AG08396 (cell line): ENCODE measurements around the gene LSMEM2.
A peak's percentile ranks its signal among the peaks of the same experiment; 100 is the strongest.
"Not testable (repeated sequence)": the region's sequence is repeated elsewhere in the genome, so short reads cannot be mapped to it uniquely, and the experiment has no call there.

Experiments
- DNase-seq: peaks from one replicate; pipeline ENCODE4 v3.0.0; 2012; ENCODE audit warnings: low spot score, mixed read lengths

The LSMEM2 gene

DNA sequence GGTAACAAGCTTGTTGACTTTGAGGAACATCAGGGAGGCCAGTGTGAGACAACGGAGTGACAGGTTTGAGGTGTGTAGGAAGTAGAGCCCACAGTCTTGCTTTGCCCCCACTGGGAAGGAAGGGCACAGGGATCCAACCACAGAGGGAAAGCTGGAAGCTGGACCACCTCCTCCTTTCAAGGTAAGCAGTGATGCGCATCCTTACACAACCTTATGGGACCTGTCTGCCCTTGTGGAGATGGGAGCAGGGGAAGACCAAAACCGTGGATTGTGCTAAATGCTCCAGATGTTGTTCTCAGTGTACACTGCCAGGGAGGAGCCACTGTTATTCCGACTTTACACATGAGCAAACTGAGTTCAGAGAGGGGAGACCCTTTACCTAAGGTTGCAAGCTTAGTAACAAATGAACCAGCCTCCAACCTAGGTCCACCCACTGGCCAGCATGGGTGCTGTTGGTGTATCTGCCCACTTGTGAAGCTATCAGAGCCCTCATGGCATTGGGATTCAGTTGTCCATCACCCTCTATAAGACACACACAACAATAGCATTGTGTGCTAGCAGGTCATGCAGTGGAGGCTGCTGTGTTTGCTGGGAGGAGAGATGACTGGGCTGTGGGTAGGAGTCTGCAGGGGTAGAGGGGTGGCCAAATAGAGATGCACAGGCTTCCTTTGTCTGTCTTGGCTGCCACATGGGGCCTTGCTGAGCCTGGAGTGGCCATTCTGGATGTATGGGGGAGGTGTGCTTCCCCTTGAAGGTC, 586 bp upstream of the LSMEM2 start:
- DNase-seq = no peak

DNA sequence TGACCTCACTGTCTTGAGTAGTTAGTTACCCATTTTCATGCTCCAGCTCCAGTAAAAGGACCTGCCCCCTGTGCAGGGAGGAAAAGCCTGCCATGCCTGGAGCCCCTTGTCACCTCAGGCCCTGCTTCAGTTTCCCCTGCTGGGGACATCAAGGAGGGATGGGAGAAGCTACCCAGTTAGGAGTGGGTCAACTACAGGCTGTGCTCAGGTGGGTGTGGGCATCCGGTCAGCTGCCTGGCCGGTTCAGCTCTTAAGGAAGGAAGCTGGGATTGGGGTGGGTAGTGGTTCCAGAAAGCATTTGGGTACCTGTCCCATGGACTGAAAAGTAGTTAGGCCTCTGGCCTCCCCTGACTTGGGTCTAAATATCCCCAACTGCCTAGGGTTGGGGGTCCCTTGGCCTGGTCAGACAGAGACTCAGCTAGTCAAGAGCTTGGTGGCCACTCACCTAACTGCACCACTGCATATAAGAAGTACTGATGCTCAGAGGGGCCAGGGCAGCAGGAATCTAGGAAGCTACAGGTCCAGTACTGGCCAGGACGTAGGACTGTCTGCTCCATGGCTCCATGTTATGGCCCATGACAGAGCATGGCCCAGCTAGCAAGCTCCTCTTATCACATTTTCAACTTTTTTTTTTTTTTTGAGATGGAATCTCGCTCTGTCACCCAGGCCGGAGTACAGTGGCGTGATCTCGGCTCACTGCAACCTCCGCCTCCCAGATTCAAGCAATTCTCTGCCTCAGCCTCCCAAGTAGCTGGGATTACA, 549 bp downstream of the LSMEM2 start:
- DNase-seq = no peak

DNA sequence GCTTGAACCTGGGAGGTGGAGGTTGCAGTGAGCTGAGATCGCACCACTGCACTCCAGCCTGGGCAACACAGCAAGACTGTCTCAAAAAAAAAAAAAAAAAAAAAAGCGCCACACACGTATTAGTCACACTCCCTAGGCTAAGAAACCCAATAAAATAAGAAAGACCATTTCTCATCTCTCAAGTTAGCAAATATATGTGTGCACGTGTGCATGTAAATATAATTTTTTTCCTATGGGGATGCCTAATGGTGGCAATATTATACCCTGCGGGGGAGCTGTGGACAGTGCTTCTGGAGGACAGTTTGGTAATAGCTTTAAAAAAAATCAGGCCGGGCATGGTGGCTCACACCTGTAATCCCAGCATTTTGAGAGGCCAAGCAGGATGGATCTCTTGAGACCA, 5.2 kb downstream of the LSMEM2 start:
- DNase-seq = not testable (repeated sequence)

DNA sequence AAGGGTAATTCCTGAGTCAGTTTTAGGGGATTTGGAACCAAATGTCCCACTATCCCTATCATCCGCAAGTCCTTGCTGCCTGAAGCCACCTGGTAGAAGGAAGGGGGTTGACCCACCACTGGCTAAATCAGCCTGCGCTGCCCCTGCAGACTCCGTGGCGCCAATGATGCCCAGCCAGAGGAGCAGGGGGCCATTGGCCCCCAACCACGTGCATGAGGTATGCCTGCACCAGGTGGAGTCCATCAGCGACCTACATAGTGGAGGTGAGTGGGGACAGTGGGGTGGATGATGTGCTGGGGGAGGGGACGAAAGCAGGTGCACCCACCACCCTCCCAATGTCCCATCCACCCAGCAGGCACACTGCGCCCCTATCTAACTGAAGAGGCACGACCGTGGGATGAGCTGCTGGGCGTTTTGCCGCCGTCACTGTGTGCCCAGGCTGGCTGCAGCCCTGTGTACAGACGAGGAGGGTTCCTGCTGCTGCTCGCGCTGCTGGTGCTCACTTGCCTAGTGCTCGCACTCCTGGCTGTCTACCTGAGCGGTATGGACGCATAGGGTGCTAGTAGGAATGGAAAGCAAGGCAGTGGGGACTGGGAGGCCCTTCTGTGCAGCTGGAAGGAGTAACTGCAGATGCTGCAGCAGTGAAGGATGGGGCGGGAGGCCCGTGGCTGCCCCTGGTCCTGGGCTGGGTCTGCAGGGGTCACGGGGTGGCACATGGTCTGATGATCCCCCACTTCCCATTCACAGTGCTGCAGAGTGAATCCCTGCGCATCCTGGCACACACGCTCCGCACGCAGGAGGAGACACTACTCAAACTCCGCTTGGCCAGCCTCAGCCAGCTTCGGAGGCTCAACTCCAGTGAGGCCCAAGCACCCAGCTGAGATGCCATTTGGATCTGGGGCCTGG, 7.7 kb downstream of the LSMEM2 start:
- no peak for DNase-seq

DNA sequence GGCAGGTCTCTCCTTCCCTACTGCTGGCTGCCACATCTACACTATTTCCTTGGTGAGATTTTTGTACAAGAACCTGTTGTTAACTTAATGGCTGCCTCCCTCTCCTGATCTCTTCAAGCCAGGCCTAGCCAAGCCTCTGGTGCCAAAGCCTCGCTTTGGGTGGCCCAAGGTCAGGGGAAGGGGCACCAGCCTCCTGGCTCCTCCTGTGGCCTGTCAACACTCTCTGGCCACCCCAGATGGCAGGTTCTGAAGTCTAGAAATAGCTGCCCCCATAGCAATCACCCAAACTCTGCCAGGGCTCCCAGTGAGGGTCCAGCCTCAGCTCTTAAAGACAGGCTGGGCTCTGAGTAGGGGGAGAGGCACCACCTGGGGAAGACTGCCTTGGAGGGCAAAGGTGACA, 8.4 kb downstream of the LSMEM2 start:
- DNase-seq = no peak

DNA sequence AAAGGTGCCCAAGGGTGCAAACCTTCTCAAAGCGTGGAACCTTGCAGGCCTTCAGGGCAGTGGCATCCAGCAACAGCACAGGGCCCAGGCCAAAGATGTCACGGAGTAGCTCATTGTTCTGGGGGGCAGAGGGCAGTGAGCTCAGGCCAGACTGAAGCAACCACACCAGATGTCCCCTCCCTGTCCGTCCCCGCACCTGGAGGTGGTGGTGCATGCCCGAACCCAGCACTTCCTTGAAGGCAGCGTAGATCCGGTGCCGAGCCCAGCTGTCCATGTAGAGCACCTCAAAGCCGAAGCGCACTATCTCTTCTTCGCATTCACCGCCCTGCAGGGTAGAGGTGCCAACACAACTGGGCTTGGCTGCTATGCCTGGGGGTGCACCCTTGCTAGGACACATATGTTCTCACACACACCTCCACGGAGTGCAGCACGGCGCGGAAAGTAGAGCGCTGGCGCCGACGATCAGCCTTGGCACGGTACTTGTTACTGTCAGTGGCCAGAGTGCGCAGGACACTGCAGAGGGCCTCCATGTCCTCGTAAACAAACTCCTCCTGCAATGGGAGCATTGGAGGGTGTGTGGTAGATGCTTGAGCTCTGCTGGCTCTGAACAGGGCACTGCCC, 9.6 kb downstream of the LSMEM2 start:
- no peak for DNase-seq

DNA sequence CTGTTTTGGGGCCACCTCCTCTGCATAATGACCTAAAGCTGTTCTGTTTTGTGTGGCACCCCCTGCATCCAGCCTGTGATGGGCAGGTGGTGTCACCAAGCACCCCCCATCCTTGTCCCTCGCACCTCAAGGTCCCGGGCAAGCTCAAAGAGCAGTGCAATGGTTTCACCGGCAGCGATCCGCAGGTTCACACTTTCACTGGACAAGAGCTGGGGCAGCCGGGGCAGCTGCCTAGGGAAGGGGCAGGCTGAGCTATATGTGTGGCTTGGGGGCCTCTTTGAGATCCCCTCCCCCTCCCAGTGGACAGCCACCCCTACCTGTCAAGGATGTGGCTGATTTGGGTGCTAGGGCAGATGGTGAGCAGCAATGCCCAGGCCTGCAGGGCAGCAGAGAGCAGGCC, 10.2 kb downstream of the LSMEM2 start:
- DNase-seq = no peak

DNA sequence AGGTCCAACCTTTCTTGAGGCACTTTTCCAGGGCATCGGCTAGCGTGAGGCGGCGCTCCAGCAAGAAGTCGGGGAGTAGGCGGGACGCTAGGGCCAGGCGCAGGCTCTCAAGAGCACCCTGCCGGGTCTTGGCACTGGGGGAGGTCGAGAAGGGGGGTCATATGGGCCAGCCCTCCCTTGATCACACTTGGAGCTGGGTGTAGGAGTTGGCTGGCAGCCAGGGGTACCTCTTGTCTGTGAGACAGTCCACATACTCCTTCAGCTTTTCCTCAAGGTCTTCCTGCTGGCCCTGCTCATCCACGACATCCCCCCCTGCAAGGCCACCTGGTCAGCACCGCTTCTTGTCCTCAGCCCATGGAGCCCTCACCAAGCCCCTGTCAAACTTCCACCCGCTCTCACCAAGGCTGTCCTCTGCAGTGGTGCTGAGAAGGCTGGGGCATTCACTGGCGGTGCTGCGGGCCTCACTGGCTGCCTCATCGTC, 11.3 kb downstream of the LSMEM2 start:
- DNase-seq = no peak

DNA sequence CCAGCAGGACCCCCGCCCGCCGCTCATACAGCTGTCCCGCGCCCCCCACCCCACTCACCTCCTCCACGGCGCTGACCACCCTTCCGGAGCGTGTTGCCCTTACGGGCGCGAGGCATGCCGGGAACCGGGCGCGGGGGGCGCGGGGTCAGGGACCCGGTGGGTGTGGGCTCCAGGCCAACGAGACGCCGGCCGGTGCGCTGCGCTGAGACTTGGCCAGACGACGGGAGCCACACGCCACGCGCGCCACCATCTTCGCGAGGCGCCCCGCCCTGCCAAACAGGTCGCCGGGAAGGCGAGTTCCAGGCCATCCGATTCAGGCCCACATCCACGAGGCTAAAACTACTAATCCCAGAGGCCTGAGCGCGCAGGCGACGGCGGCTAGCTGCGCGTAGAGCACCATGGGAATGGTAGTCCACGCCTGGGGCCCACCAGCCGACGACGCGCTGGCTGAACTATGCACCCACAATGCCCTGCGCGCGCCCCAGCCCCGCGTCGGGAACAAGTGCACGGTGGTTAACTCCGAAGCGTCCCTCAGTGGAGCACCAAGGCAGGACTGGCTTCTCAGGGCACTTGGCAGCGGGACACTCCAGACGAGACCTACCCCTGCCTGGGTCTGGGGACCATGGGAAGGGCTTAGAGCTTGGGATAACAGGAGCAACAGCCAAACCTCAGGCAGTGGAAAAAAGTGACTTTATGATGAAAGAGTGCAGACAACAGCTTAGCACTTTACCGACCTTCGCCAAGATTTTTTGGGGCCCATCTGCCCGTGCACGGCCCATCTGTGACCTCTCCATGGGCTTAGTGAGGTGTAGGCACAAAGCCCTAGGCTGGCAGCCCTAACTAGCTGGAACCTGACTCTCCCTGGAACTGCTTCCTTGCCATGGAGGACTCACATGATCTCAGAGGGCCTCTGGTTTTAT, 13.5 kb downstream of the LSMEM2 start, which contains the start of gene IFRD2:
Gene IFRD2, minus strand, starts transcription at position 271 of the 920 bp plus-strand sequence. Its CDS starts 155 bp downstream, at position 116.
- DNase-seq = peak; percentile 97

DNA sequence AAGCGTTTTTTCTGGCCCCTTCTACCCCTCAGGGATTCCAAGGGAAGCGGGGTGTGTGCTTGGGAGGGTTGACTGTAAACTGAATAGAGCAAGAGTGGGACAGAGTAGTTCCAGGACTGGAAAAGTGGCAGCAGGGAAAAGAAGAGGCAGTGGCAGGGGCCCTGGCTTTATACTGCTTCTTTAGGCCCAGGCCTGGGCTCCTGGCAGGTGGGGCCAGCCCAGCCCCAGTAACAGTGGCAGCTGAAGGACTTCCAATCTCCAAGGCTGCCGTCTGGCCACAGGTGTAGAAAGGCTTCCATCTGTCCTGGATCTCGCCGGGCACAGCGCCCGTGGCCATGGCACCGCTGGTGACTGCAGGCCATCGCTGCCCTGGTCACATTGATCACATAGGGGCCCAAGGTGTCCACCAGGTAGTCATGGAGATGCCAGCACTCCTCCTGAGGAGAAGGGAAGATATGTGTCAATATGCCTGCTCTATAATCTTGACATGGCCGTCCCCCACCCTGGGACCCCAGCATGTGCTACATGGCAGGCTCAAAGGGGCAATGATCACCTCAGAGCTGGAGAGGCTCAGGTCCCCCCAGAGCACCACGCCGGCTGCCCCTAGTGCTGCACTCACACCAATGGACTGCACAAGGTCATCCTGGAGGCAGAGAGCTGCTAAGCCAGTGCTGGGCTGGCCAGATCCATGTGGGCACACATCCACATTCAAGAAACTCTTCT, 14.4 kb downstream of the LSMEM2 start:
- DNase-seq = no peak

DNA sequence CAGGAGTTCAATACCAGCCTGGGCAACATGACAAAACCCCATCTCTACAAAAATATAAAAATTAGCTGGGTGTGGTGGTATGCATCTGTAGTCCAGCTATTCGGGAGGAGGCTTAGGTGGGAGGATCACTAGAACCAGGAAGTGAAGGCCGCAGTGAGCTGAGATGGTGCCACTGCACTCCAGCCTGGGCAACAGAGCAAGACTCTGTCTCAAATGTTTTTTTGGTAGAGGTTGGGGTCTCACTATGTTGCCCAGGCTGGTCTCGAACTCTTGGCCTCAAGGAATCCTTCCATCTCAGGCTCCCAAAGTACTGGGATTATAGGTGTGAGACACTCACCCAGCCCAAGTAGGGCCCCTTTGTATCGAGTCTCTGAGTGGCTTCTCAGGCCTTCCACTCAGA, 15.2 kb downstream of the LSMEM2 start:
- no peak for DNase-seq

DNA sequence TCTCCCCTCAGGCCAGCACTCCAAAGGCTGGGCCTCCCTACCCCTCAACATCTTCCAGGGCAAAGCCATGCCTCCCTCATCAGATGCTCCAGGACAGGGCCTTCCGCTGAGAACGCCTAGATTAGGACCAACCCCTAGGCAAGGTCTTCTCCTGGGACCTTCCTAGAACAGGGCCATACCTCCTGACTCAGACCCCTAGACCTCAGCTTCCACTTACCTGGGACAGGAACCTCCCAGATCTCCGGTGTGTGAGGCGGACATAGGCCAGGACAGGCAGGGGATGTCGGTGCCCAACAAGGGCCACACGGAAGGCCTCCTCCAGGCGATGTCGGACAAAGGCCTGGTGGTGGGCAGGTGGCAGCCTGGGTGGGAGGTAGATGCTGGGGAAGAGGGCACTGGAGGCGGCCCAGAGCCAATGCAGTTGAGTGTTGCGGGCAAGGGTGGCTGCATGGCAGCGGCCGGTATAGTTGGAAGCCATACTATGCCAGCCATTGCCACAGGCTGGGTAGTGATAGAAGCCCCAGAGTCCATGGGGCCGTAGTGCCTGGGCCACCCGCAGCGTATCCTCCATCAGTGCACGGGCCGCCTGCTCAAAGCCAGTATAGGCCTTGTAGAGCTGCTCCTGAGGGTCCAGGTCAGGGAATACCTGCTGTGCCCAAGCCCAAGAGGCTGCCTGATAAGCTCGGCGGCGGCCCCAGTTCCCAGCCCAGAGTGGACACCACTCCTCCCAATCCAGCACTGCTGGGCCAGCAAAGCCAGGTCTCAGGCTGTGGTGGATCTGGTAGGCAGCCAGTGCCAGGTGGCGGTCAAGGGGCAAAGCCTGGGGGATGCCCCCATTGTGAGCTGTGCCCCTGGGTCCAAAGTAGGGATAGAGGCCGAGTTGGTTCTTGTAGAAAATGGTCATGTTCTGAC, 15.9 kb downstream of the LSMEM2 start:
- DNase-seq = no peak

DNA sequence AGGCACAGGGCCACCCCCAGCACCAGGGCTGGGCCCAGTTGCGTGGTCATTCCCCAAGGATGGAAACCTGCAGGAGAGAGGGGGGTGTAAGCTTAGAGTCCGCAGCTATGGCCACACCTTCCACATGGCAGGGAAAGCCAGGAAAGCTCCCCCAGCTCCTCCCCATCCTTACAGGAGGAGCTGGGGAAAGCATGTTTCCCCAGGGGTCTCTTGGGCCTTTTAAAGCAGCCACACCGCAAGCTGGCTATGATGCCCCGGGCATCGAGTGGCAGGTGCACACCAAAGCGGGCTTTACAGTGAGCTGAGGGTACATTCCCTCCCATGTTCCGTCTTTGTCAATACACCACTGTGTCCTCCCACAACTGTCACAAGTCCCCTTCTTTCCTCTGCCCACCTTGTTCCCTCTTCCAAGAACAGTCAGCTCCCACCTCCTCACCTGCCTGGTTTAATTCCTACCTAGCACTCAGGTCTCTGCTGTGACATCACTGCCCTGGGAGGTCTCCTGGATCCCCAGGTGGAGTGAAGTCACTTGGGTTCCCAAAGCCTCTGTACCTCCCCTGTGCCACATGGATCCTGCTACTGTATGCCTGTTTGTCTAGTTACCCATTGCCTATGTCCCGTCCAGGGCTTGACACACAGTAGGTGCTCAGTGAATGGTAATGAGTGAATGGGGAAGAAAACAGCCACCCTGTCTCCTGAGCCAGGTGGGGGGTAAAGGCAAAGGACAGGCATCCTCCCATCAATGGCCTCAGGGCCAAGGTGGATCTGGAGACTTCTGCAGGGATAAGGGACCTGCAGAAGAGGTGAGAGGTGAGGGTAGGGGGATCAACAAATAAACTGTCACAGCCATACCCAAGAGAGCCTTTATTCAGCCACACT, 16.9 kb downstream of the LSMEM2 start:
- no peak for DNase-seq

DNA sequence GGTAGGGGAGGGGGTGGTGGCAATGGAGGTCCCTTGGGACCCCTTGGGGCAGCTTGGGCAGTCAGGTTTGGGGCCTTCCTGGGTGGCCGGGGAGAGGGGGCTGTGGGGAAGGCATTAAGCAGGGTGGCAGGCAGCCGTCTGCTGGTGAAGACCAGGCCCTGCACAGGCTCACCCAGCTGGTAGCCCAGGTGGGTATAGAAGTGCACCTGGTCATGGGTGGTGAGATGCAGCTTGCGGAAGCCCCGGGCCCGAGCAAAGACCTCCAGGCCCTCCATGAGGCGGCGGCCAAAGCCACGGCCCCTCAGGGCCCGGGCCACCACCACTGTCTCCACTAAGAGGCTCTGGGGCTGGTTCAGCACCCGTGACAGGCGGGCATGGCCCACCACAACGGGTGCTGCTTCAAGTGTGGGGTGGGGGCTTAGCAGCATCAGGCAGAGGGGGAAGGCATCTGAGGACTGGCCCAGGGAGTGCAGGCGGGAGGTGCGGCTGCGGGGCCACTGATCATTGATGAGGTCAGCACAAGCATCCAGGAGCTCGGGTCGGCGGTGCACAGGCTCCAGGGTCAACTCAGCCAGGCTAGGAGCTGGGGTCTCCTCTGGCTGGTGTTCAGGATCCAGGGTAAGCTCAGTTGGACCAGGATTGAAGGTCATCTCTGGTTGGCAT, 18.0 kb downstream of the LSMEM2 start:
- DNase-seq = no peak

DNA sequence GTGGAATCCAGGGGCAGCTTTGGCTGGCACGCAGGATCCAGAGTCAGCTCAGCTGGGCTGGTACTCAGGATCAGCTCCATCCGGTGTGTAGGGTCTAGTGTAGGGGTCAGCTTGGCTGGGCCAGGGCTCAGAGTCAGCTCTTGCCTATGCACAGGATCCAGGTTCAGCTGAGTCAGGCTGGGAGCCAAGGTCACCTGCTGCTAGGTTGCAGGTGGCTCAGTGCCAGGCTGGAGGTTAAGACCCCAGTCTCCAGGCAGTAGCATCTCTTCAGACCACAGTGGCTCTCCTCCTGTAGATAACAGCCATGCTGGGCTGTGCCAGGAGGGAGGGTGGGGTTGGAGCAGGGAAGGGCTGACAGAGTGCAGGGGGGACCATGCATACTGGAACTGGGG, 18.5 kb downstream of the LSMEM2 start:
- DNase-seq = no peak

DNA sequence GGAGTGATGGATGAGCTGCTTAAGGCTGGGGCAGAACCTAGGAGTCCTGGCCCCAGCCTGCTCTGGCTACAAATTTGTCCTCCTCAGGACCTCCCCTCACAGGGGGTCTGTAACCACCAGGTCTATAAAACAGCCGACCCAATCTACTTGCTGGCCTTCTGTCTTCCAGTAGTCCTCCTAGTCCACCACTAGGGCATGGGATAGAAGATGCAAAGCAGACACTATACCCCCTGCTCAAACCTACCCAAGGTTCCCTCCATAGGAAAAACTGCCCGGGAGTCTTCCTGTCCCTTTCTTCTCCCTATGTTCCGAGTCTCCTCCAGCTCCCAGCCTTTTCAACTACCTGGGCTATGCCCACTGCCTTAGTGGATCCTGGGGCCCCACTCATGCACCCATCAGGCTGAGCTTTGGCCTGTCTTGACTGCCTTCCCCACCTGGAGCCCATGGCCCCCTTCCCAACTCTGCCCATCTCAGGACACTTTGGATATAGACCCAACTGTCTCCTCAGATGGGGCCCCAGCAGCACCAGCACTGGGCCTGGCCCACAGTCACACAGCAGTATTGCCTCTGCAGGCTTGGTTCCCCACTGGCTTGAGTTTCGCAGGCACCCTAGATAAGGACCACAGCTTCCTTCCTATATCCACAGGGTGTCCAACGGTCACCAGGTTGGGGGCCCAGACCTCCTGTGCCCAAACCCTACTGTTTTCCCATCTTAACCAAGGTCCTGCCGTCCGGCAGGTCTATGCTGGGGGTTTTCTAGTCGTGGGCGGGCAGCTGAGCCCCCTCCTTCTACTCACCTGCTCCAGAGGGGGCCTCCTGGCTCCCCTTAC, 19.2 kb downstream of the LSMEM2 start:
- DNase-seq = no peak
